Measurements from ENCODE around the gene SPATA13.
"Not testable (repeated sequence)": the region's sequence is repeated elsewhere in the genome, so short reads cannot be mapped to it uniquely, and the experiment has no call there.

SPATA13 gene

DNA sequence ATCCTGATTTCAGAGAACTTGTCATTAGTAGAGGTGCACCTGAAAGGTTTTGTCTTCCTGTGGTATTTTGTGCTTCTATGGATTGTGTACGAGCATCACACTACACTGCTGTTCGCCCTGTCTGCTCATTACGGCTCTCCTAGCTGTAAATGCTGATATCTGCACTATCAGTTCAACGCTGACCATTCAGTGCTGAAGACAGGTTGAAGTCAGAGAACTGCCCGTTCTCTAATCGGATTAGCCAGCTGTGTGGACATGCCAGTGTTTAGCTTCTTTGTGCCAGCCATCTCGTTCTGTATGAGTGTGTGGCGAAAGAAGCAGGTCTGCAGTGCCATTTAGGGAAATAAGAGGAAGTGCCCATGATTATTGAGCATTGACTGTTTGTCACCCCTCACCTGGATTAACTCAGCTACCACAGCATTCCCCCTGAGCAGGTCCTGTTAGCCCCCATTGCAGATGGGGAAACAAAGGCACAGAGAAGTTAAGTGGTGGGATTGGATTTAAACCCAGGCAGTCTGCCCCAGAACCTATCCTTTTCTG lies 127.3 kb downstream of the SPATA13 start:
- no peak for FAIRE-seq

DNA sequence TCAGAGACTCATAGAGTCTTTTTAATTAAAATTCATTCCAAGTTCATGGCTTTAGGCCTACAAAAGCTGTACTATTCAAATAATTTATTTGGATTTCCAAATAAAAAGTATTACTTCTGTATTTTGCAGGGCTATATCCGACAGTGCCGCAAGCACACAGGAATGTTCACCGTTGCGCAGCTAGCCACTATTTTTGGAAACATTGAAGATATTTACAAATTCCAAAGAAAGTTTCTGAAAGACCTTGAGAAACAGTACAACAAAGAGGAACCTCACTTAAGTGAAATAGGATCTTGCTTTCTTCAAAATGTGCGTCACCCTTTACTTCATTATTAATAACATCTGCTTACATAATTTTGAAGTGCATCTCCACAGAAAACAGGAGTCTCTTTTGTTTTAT lies 128.3 kb downstream of the SPATA13 start:
- no peak for FAIRE-seq

DNA sequence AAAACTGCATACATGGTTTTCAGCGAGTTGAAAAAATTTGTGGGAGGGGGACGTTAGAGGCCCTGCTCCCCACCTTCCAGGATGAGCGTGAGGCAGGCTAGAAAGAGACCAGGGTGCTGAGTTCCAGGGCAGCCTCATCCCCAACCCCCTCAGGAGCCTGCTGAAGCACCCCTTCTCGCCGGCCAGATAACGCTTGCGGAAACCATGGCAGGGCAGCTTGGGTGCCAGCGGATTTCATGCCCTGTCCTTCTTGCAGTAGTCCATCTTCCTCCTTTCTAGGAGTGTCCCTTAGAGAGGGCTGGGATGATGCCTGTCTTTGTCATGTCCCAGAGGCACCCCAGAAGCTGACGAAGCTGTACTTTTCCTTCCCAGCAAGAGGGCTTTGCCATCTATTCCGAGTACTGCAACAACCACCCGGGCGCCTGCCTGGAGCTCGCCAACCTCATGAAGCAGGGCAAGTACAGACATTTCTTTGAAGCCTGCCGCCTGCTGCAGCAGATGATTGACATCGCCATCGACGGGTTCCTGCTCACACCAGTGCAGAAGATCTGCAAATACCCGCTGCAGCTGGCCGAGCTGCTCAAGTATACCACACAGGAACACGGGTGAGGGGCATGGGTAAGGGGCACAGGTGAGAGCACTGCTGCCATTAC lies 129.9 kb downstream of the SPATA13 start:
- FAIRE-seq: no peak

- no peak for FAIRE-seq
Observed at GRCh38 chr13:24292481-24292880, 132.0 kb downstream of the SPATA13 start.

GRCh38 chr13:24293746-24294145 lies 133.2 kb downstream of the SPATA13 start:
- no peak for FAIRE-seq

- FAIRE-seq: no peak
Observed at GRCh38 chr13:24299488-24300114, 139.1 kb downstream of the SPATA13 start.

GRCh38 chr13:24301434-24301833 lies 140.9 kb downstream of the SPATA13 start:
- no peak for FAIRE-seq

GRCh38 chr13:24301911-24302310 lies 141.4 kb downstream of the SPATA13 start:
- no peak for FAIRE-seq

GRCh38 chr13:24304620-24305019 lies 144.1 kb downstream of the SPATA13 start:
- no peak for FAIRE-seq

GRCh38 chr13:24306632-24307031 lies 146.1 kb downstream of the SPATA13 start:
- FAIRE-seq: no peak

GRCh38 chr13:24307211-24308067 lies 146.9 kb downstream of the SPATA13 start:
- no peak for FAIRE-seq

DNA sequence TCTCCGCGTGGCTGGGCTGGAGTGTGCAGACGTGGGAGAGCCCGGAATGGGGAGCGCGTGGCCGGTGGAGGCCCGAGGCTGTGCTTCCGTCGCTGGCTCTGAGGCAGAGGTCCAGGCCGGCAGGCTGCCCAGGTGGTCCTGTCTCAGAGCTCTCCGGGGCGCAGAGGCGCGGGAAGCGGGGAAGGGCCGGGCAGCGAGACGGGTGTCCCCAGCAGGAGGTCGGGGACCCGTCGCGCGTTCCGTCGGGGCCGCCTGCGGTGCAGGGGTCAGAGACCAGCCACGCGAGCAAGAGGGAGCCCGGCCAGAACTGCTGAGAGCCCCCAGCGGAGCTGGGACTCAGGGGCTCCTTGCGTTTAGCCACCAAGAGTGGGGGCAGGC lies 147.5 kb downstream of the SPATA13 start:
- no peak for FAIRE-seq

DNA sequence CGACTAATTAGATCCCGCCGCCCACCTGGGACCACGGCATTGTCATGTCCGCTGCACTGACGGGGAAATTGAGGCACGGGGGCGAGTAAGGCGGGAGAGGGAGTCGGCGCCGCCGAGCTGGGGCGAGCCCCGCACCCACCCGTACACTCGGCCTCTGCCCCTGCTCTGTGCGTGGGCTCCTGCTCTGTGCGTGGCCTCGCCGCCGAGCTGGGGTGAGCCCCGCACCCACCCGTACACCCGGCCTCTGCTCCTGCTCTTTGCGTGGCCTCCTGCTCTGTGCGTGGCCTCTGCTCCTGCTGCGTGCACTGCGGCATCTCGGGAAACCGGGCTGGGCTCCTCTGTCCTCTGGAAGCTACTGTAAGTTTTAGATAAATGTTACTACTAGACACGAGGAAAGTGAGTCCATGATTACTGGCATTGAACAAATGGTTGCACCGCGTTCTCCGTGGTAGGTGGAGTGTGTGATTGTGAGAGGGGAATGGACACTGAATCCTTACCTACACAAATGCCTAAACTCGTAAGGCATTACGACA lies 148.0 kb downstream of the SPATA13 start:
- no peak for FAIRE-seq

DNA sequence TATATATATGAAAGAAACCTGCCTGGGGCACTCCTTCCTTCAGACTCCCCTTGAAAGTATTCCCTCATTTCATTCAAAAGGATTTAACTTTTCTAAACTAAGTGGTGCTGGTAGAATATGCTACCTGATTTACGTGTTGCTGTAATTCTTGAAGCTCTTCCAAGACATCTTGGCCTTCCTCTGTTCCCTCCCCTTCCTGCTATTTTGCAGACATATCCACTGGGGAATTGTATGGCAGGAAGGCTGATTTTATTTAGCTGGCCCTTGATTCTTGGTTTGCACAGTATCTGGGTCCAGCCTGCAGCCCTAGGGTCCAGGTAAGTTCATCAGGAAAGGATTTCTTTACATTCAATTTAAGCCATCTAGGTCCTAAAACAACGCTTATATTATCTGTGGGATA lies 148.8 kb downstream of the SPATA13 start, which contains the start of gene C1QTNF9:
Gene C1QTNF9, plus strand, starts transcription at position 281 of the 400 bp plus-strand sequence. CDS start 6,424 bp downstream, outside the sequence.
- FAIRE-seq: not testable (repeated sequence)

- FAIRE-seq: no peak
Observed at GRCh38 chr13:24313439-24313838, 152.9 kb downstream of the SPATA13 start.

- not testable (repeated sequence) for FAIRE-seq
Observed at GRCh38 chr13:24317835-24318234, 157.3 kb downstream of the SPATA13 start.

DNA sequence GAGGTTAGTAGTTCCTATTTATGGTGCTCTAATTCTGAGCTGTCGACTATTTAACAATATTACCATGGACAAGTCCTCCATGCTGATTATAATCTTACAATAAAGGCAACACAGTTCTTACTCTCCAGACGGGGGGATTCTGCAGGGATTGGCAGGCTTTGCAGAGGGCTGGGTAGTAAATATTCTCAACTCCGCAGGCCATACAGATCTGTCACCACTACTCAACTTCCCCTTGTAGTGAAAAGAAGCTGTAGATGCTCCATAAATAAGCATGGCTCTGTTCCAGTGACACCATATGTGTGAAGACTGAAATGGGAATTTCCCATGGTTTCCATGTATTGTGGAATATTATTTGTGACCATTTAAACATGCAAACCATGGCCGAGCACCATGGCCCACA lies 158.4 kb downstream of the SPATA13 start:
- FAIRE-seq: not testable (repeated sequence)

- FAIRE-seq: not testable (repeated sequence)
Observed at GRCh38 chr13:24319641-24320040, 159.1 kb downstream of the SPATA13 start.

DNA sequence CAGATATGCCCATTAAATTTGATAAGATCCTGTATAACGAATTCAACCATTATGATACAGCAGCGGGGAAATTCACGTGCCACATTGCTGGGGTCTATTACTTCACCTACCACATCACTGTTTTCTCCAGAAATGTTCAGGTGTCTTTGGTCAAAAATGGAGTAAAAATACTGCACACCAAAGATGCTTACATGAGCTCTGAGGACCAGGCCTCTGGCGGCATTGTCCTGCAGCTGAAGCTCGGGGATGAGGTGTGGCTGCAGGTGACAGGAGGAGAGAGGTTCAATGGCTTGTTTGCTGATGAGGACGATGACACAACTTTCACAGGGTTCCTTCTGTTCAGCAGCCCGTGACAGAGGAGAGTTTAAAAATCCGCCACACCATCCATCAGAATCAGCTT lies 160.9 kb downstream of the SPATA13 start:
- not testable (repeated sequence) for FAIRE-seq

DNA sequence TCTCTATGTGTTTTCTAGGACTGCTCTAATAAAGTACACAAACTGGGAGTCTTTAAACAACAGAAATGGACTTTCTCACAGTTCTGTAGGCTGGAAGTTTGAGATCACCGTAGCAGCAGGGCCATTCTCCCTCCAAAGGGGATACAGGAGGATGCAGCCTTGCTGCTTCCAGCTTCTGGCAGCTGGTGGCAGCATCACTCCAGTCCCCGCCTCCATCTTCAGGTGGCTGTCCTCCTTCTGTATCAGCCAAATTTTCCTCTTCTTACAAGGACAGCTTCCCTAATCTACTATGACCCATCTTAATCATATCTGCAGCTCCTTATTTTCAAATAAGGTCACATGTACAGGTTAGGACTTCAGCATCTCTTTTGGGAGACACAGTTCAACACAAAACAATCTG lies 161.9 kb downstream of the SPATA13 start:
- not testable (repeated sequence) for FAIRE-seq

DNA sequence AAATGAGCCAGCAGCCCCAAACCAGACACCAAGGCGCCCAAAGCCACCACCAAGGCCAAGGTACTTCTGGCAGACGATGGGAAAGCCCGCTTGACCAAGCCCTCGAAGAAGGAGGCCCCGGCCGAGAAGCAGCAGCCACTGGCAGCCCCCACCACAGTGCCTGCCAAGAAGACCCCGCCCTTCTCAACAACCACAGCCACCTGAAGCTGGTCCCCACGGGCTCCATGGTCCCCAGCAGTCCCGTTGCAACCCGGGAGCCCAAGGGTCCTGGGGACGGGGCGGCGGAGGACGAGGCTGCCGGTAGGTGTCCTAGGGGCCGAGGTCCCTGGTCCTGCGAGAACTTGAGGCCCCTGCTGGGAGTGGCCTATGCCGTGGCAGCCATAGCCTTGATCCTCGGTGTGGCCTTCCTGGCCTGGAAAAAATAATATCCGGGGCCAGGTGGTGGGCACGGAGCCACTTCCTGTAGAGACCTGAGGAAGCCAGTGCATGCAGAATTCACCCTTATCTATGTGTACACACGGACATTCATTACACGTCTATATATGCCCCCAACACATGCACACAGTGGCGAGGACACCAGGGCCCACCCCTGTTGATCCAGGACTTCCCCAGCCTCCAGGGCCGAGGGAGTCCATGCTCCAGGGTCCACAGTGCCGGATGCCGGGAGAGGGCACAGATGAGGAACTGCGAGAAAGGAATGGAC lies 162.7 kb downstream of the SPATA13 start:
- no peak for FAIRE-seq

GRCh38 chr13:24323739-24324075 lies 163.2 kb downstream of the SPATA13 start:
- no peak for FAIRE-seq

DNA sequence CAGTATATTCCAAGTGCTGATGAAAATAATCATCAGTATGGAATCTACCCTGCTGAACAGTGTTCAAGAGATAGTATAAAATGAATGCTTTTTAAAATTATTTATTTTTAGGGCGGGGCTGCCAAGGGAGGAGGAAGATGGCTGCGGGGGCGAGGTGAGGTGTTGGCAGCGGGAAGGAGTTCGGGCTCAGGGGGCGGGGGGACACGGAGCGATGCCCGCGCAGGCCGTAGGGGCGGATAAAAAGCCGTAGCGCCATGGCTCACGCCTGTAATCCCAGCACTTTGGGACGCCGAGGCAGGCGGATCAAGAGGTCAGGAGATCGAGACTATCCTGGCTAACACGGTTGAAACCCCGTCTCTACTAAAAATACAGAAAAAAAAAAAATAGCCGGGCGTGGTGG lies 167.1 kb downstream of the SPATA13 start:
- not testable (repeated sequence) for FAIRE-seq

All from TTC549 (cell line).